Kasumi-1 (cell line): ENCODE measurements around the gene DNAI4.
"Not testable (repeated sequence)": the region's sequence is repeated elsewhere in the genome, so short reads cannot be mapped to it uniquely, and the experiment has no call there.

ENCODE experiments used
- DNase-seq, 2 experiments: peaks; one replicate each; lab custom pipeline; 2025; lab: John Stamatoyannopoulos, UW

DNAI4 gene

GRCh38 chr1:66924756-66925557 lies at the start of gene DNAI4, which contains the start of gene MIER1:
TSS of gene DNAI4 (minus strand) at chr1:66924856. CDS start at chr1:66924831, 25 bp downstream.
TSS of gene MIER1 (plus strand) at chr1:66924990. CDS start at chr1:66925029, 39 bp downstream.
- DNase-seq = peak; percentile 95 to 97

- no peak for DNase-seq
These were observed 43.9 kb upstream of the DNAI4 start for GRCh38 chr1:66968574-66968973.

- not testable (repeated sequence) for DNase-seq
These were observed 41.7 kb upstream of the DNAI4 start for GRCh38 chr1:66966188-66966873.

GRCh38 chr1:66957938-66958337 lies 33.3 kb upstream of the DNAI4 start:
- no peak for DNase-seq

- no peak for DNase-seq
These were observed 29.6 kb upstream of the DNAI4 start for GRCh38 chr1:66954208-66954607.

- no peak for DNase-seq
These were observed 26.9 kb upstream of the DNAI4 start for GRCh38 chr1:66951513-66951912.

- peak; percentile 22 to 50 for DNase-seq
These were observed 22.6 kb upstream of the DNAI4 start for GRCh38 chr1:66947267-66947666.

GRCh38 chr1:66945316-66945715 lies 20.7 kb upstream of the DNAI4 start:
- DNase-seq = no peak

- no peak for DNase-seq
These were observed 19.9 kb upstream of the DNAI4 start for GRCh38 chr1:66944330-66945274.

- DNase-seq = no peak
These were observed 18.8 kb upstream of the DNAI4 start for GRCh38 chr1:66943361-66943969.

GRCh38 chr1:66940981-66941380 lies 16.3 kb upstream of the DNAI4 start:
- DNase-seq = no peak

GRCh38 chr1:66938613-66939012 lies 14.0 kb upstream of the DNAI4 start:
- DNase-seq = peak; percentile 8 to 30

- DNase-seq = no peak
These were observed 13.0 kb upstream of the DNAI4 start for GRCh38 chr1:66937529-66938234.

GRCh38 chr1:66933887-66934700 lies 9.4 kb upstream of the DNAI4 start:
- DNase-seq = no peak

GRCh38 chr1:66932291-66932690 lies 7.6 kb upstream of the DNAI4 start:
- DNase-seq = no peak

- peak; percentile 17 to 41 for DNase-seq
These were observed 6.9 kb upstream of the DNAI4 start for GRCh38 chr1:66931590-66931989.

- DNase-seq = peak in 1 of 2 experiments; percentile 63
These were observed 6.1 kb upstream of the DNAI4 start for GRCh38 chr1:66930823-66931174.

GRCh38 chr1:66929999-66930822 lies 5.6 kb upstream of the DNAI4 start:
- DNase-seq = peak; percentile 86 to 93

GRCh38 chr1:66929691-66929998 lies 5.0 kb upstream of the DNAI4 start:
- DNase-seq = no peak
